ENCODE results near the gene AKT2.

The AKT2 gene

DNA sequence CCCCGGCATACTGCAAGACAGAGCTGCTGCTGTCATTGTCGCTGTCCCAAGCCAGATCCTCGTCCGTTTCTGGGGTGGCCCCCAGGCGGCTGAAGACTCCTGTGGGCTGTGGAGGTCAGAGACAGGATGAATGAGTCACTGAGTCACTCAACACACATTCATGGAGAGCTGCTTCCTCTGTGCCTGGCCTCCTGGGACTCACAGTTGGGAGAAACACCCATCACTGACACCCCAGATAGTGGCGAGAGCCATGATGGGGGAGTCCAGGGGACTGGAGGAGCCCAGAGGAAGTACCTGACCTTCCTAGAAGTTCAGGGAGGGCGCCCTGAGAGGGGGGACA, 37.1 kb upstream of the AKT2 start:
- no peak for DNase-seq (ENCODE audit: low read depth)
- TF ChIP-seq, protein P1, sequence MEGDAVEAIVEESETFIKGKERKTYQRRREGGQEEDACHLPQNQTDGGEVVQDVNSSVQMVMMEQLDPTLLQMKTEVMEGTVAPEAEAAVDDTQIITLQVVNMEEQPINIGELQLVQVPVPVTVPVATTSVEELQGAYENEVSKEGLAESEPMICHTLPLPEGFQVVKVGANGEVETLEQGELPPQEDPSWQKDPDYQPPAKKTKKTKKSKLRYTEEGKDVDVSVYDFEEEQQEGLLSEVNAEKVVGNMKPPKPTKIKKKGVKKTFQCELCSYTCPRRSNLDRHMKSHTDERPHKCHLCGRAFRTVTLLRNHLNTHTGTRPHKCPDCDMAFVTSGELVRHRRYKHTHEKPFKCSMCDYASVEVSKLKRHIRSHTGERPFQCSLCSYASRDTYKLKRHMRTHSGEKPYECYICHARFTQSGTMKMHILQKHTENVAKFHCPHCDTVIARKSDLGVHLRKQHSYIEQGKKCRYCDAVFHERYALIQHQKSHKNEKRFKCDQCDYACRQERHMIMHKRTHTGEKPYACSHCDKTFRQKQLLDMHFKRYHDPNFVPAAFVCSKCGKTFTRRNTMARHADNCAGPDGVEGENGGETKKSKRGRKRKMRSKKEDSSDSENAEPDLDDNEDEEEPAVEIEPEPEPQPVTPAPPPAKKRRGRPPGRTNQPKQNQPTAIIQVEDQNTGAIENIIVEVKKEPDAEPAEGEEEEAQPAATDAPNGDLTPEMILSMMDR (IDR thresholded peaks at IDR 0.05; ENCODE audit: low read depth, low read length, missing control alignments) = no peak
- H3K4me3 ChIP-seq (ENCODE audit: low read depth, low read length) = no peak overlapping the region

DNA sequence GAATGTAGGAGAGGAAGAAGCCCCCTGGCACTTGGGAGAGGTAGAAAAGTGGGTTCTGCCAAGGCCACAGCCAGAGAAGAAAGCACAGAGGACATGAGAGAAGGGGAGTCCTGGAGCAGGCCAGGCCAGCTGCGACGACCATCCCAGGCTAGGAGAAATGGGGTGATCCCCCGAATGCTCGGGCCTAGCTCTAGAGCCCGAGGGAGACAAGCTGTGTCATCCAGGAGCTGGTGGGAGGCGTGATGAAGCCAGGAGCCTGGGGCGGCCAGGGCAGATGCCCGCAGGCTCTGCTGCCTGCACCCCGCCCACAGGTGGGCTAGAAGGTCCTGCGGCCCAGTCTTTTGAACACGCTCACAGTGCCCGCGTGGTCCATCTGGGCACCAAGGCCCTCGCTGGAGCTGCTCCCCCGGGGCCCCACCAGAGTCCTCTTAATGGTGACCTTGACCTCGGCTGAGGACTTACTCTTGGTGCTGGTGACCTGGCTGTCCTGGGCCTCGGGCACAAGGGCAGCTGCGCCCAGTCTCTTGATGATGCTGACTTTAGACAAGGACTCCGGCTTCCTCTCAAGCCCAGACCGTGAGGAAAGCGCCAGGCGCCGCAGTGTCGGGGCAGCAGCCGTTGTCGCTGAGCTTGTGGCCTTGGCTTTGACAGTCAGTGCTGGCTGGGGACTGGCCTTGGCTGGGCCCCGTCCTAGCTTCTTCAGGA, 36.6 kb upstream of the AKT2 start:
- TF ChIP-seq, protein P1 (IDR thresholded peaks at IDR 0.05; ENCODE audit: low read depth, low read length, missing control alignments) = no peak
- no peak for DNase-seq (ENCODE audit: low read depth)
- no peak overlapping the region for H3K4me3 ChIP-seq (ENCODE audit: low read depth, low read length)

DNA sequence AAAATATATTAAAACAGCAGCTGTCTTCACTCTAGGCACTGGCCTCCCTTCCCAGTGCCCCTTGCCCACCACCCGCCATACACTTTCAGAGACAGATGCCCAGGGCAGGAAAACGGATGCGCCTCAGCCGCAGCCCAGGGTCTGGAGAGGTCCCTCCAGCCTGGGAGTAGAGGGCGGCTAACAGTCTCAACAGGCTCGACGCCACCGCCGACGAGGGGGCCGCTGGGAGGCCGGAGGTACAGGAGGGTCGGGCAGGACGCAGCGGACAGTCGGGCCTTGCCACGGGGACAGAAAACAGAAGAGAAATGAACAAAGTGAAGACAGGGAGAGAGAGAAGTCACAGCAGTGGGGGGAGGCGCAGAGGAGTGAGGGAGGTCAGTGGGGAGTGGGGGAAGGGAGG, 35.9 kb upstream of the AKT2 start:
- TF ChIP-seq, protein P1 (IDR thresholded peaks at IDR 0.05; ENCODE audit: low read depth, low read length, missing control alignments) = no peak
- no peak overlapping the region for H3K4me3 ChIP-seq (ENCODE audit: low read depth, low read length)
- DNase-seq (ENCODE audit: low read depth) = no peak

DNA sequence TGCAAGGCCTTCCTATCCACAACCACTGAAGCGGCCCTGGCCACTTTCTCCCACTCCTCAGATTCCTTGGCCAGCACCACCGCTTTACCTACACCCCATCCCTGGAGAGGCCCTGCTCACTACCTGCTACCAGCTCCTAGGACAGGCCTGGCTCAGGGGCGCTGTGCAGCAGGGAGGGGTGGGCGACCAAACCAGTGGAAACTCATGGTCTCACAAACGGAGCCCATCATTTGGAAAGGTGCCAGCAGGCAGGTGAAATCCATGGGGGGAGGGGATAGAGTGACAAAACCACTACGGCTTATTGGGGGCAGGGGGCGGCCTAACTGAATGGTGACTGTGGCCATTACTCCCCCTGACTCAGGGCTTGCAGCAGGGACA, 35.4 kb upstream of the AKT2 start:
- no peak overlapping the region for H3K4me3 ChIP-seq (ENCODE audit: low read depth, low read length)
- TF ChIP-seq, protein P1 (IDR thresholded peaks at IDR 0.05; ENCODE audit: low read depth, low read length, missing control alignments) = no peak
- DNase-seq (ENCODE audit: low read depth) = no peak

DNA sequence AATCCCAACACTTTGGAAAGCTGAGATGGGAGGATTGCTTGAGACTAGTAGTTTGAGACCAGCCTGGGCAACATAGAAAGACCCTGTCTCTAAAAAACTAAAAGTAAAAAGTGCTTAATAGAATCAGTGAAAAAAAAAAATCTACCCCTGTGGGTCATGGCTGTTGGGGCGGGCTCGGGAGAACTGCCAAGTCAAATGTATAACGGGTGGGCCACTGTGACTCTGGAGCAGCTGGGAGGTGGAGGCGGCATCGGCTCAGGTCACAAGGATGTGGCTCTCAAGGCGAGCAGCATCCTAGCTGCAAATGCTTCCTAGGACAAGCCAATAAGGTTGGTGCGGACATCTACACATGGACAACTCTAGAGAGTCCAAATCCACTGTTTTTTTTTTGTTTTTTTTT, 32.2 kb upstream of the AKT2 start:
- no peak for DNase-seq (ENCODE audit: low read depth)
- no peak overlapping the region for H3K4me3 ChIP-seq (ENCODE audit: low read depth, low read length)
- TF ChIP-seq, protein P1 (IDR thresholded peaks at IDR 0.05; ENCODE audit: low read depth, low read length, missing control alignments) = no peak

DNA sequence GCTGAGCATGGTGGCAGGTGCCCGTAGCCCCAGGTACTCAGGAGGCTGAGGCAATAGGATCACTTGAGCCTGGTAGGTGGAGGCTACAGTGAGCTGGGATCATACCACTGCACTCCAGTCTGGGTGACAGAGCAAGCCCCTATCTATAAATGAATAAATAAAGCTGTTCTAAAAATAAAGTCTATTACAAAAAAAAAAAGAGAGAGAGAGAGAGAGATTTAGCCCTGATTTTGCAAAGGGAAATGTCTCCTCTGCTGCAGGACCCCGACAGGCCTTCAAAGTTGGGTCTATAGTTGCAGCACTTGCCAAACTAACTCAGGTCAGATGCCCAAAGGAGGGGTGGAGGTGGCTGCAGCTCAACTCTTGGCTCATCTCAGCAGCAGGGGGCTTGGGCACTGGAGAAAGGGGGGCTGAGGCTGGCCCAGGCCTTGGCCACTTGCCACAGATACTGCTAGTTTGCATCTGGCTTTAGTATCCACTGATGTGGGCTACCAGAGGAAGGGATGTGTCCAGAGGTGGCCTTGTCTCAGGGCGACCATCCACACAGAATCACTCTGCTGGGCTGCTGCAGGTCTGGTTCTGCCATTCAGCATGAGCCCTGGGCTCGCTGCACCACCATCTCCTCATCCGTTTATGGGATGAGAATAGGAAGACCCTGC, 30.8 kb upstream of the AKT2 start:
- DNase-seq (ENCODE audit: low read depth) = no peak
- TF ChIP-seq, protein P1 (IDR thresholded peaks at IDR 0.05; ENCODE audit: low read depth, low read length, missing control alignments) = no peak
- no peak overlapping the region for H3K4me3 ChIP-seq (ENCODE audit: low read depth, low read length)

DNA sequence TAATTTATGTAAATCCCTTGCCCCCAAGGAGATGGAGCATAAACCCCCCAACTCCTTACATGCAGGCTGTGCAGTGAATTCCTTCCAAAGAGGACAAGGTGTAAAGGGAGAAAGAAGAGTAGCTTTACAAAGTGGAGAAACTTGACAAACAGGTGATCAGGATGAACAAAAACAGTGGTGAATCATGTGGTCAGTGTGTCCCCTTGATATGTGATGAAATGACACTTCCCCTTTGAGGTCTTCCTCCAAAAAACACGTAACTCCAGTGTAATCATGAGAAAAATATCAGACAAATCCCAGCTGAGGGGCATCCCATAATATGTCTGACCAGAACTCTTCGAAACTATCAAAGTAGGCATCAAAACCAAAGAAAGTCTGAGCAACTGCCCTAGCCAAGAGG, 29.5 kb upstream of the AKT2 start:
- TF ChIP-seq, protein P1 (IDR thresholded peaks at IDR 0.05; ENCODE audit: low read depth, low read length, missing control alignments) = no peak

More for the DNA sequence above, 29.5 kb upstream of the AKT2 start:
- no peak overlapping the region for H3K4me3 ChIP-seq (ENCODE audit: low read depth, low read length)
- no peak for DNase-seq (ENCODE audit: low read depth)
